SK-N-SH treated with all-trans-retinoic acid at 6 μM for 48 hours (cell line): ENCODE results near the gene SIRPA.

Source experiments
- ATAC-seq: fragments of 200-7000 bp; cut with Tn5 transposase; 3 replicates; pipeline ENCODE4 v1.9.1; 2020; ENCODE audit warnings: mild to moderate bottlenecking, moderate library complexity
- ARNTL ChIP-seq: fragments of 450-650 bp; formaldehyde crosslinking; IDR thresholded peaks from 2 replicates; pipeline ENCODE4 v1.5.0; 2020; ENCODE audit warnings: low read depth, mild to moderate bottlenecking, moderate library complexity, borderline replicate concordance
- BACH2 ChIP-seq: fragments of 250-450 bp; sonication (Bioruptor Pico); IDR thresholded peaks from 2 replicates; pipeline ENCODE4 v1.9.0; 2021; ENCODE audit warnings: mild to moderate bottlenecking, borderline replicate concordance
- CSDC2 ChIP-seq: fragments of 250-450 bp; sonication (Bioruptor Pico); IDR thresholded peaks from 2 replicates; pipeline ENCODE4 v1.5.0; 2020; ENCODE audit warnings: mild to moderate bottlenecking, moderate library complexity
- ESRRG ChIP-seq: fragments of 250-450 bp; sonication (Bioruptor Pico); IDR thresholded peaks from 2 replicates; pipeline ENCODE4 v1.6.1; 2021; ENCODE audit warnings: mild to moderate bottlenecking
- GLIS3 ChIP-seq: fragments of 250-450 bp; sonication (Bioruptor Pico); IDR thresholded peaks from 2 replicates; pipeline ENCODE4 v1.5.0; 2020; ENCODE audit warnings: mild to moderate bottlenecking, moderate library complexity
- ISL1 ChIP-seq: fragments of 250-450 bp; sonication (Bioruptor Pico); IDR thresholded peaks from 2 replicates; pipeline ENCODE4 v2.1.2; 2022; ENCODE audit warnings: mild to moderate bottlenecking, moderate library complexity
- OSR1 ChIP-seq: fragments of 250-450 bp; sonication (Bioruptor Pico); IDR thresholded peaks from 2 replicates; pipeline ENCODE4 v1.8.0; 2022; ENCODE audit warnings: moderate library complexity, mild to moderate bottlenecking, inconsistent platforms
- PPARA ChIP-seq: fragments of 250-450 bp; sonication (Bioruptor Pico); IDR thresholded peaks from 2 replicates; pipeline ENCODE4 v1.5.0; 2020; ENCODE audit warnings: mild to moderate bottlenecking, borderline replicate concordance
- RARB ChIP-seq: fragments of 250-450 bp; sonication (Bioruptor Pico); IDR thresholded peaks from 2 replicates; pipeline ENCODE4 v1.8.0; 2021; ENCODE audit warnings: mild to moderate bottlenecking, moderate library complexity
- SNAI2 ChIP-seq: fragments of 250-450 bp; sonication (Bioruptor Pico); IDR thresholded peaks from 2 replicates; pipeline ENCODE4 v1.5.0; 2020; ENCODE audit warnings: mild to moderate bottlenecking, moderate library complexity
- TCF4 ChIP-seq: fragments of 250-450 bp; sonication (Bioruptor Pico); IDR thresholded peaks from 2 replicates; pipeline ENCODE4 v1.8.0; 2021; ENCODE audit warnings: mild to moderate bottlenecking, moderate library complexity, borderline replicate concordance
- TOX ChIP-seq: fragments of 250-450 bp; sonication (Bioruptor Pico); IDR thresholded peaks from 2 replicates; pipeline ENCODE4 v1.8.0; 2021; ENCODE audit warnings: mild to moderate bottlenecking, moderate library complexity, borderline replicate concordance
- ZC3H10 ChIP-seq: fragments of 250-450 bp; sonication (Bioruptor Pico); IDR thresholded peaks from 2 replicates; pipeline ENCODE4 v1.5.1; 2021; ENCODE audit warnings: mild to moderate bottlenecking, moderate library complexity
- ZFP3 ChIP-seq: fragments of 250-450 bp; sonication (Bioruptor Pico); IDR thresholded peaks from 2 replicates; pipeline ENCODE4 v1.5.0; 2020; ENCODE audit warnings: mild to moderate bottlenecking, moderate library complexity
- ZFP30 ChIP-seq: fragments of 450-650 bp; formaldehyde crosslinking; IDR thresholded peaks from 2 replicates; pipeline ENCODE4 v1.5.0; 2022; ENCODE audit warnings: mild to moderate bottlenecking, moderate library complexity
- ZNF8 ChIP-seq: fragments of 450-650 bp; formaldehyde crosslinking; IDR thresholded peaks from 2 replicates; pipeline ENCODE4 v1.5.0; 2020; ENCODE audit warnings: mild to moderate bottlenecking, moderate library complexity
- TF ChIP-seq, protein P1 (sequence below): fragments of 250-450 bp; sonication (Bioruptor Pico); IDR thresholded peaks from 2 replicates; pipeline ENCODE4 v1.5.0; 2020; ENCODE audit warnings: mild to moderate bottlenecking, moderate library complexity
- TF ChIP-seq, protein P2 (sequence below): fragments of 250-450 bp; sonication (Bioruptor Pico); IDR thresholded peaks from 2 replicates; pipeline ENCODE4 v1.8.0; 2021; ENCODE audit warnings: low read depth, mild to moderate bottlenecking, moderate library complexity, borderline replicate concordance
- TF ChIP-seq, protein P3 (sequence below): fragments of 250-450 bp; sonication (Bioruptor Pico); IDR thresholded peaks from 2 replicates; pipeline ENCODE4 v1.5.1; 2020; ENCODE audit warnings: low read depth, mild to moderate bottlenecking, moderate library complexity
- TF ChIP-seq, protein P4 (sequence below): fragments of 250-450 bp; sonication (Bioruptor Pico); IDR thresholded peaks from 2 replicates; pipeline ENCODE4 v1.8.0; 2020; ENCODE audit warnings: mild to moderate bottlenecking, moderate library complexity, borderline replicate concordance

Gene SIRPA

DNA sequence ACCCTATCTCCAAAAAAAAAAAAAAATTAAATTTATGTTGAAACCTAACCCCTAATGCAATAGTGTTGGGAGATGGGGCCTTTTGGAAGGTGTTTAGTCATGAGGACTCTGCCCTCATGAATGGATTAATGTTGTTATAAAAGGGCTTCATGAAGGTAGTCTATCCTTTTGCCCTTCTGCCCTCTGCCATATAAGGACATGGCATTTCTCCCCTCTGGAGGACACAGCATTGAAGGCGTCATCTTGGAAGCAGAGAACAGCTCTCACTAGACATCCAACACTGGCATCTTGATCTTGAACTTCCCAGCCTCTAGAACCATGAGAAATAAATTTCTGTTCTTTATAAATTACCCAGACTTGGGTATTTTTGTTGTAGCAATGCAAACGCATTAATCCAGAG lies 63.2 kb downstream of the SIRPA start:
- TF ChIP-seq RARB (no peak), ZC3H10 (CRISPR knock-in tag) (no peak), ARNTL (CRISPR knock-in tag) (no peak), ZFP30 (CRISPR knock-in tag) (no peak), TOX (CRISPR knock-in tag) (no peak), CSDC2 (no peak), SNAI2 (CRISPR knock-in tag) (no peak), OSR1 (CRISPR knock-in tag) (no peak), ESRRG (CRISPR knock-in tag) (no peak), ZFP3 (CRISPR knock-in tag) (no peak), BACH2 (CRISPR knock-in tag) (no peak)
- TF ChIP-seq, protein P1, sequence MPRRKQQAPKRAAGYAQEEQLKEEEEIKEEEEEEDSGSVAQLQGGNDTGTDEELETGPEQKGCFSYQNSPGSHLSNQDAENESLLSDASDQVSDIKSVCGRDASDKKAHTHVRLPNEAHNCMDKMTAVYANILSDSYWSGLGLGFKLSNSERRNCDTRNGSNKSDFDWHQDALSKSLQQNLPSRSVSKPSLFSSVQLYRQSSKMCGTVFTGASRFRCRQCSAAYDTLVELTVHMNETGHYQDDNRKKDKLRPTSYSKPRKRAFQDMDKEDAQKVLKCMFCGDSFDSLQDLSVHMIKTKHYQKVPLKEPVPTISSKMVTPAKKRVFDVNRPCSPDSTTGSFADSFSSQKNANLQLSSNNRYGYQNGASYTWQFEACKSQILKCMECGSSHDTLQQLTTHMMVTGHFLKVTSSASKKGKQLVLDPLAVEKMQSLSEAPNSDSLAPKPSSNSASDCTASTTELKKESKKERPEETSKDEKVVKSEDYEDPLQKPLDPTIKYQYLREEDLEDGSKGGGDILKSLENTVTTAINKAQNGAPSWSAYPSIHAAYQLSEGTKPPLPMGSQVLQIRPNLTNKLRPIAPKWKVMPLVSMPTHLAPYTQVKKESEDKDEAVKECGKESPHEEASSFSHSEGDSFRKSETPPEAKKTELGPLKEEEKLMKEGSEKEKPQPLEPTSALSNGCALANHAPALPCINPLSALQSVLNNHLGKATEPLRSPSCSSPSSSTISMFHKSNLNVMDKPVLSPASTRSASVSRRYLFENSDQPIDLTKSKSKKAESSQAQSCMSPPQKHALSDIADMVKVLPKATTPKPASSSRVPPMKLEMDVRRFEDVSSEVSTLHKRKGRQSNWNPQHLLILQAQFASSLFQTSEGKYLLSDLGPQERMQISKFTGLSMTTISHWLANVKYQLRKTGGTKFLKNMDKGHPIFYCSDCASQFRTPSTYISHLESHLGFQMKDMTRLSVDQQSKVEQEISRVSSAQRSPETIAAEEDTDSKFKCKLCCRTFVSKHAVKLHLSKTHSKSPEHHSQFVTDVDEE: no peak
- TF ChIP-seq, protein P2, sequence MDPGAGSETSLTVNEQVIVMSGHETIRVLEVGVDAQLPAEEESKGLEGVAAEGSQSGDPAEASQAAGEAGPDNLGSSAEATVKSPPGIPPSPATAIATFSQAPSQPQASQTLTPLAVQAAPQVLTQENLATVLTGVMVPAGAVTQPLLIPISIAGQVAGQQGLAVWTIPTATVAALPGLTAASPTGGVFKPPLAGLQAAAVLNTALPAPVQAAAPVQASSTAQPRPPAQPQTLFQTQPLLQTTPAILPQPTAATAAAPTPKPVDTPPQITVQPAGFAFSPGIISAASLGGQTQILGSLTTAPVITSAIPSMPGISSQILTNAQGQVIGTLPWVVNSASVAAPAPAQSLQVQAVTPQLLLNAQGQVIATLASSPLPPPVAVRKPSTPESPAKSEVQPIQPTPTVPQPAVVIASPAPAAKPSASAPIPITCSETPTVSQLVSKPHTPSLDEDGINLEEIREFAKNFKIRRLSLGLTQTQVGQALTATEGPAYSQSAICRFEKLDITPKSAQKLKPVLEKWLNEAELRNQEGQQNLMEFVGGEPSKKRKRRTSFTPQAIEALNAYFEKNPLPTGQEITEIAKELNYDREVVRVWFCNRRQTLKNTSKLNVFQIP: no peak
- no peak for ATAC-seq

DNA sequence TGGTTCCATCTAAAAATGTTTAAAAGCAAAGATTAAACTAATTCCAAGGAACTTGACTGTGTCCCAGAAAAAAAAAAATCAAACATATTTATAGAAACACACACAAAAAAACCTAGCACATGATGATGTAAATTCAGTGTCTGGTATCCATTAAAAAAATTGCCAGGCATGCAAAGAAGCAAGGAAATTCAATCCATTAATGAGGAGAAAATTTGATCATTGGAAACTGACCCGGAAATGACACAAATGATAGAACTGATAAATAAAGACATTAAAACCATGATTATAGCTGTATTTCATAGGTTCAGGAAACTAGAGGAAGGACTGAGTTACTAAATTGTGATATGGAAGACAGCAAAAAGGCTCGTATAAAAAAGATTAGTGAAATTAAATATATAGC lies 63.9 kb downstream of the SIRPA start:
- TF ChIP-seq TCF4 (CRISPR knock-in tag): peak; percentile 80
- TF ChIP-seq TOX (CRISPR knock-in tag): no peak
- no peak for ATAC-seq

DNA sequence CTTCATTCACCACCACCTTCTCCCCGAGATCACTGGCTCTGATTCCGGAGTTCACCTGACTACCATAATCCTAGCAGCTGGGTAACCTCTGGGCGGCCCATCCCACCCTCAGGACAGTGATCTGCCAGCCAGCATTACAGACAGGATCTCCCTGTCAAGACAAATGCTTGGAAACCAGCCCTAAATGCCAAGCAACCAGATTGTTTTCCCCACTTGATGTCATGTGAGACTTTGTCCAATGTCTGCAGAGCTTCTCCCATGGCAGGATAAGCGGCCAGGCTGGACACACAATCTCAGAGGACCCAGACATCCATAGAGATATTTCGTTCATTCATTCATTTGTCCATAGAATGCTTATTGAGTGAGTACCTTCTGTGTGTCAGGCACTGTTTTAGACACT lies 66.2 kb downstream of the SIRPA start:
- TF ChIP-seq OSR1 (CRISPR knock-in tag) (no peak), BACH2 (CRISPR knock-in tag) (no peak), CSDC2 (no peak)
- no peak for ATAC-seq

DNA sequence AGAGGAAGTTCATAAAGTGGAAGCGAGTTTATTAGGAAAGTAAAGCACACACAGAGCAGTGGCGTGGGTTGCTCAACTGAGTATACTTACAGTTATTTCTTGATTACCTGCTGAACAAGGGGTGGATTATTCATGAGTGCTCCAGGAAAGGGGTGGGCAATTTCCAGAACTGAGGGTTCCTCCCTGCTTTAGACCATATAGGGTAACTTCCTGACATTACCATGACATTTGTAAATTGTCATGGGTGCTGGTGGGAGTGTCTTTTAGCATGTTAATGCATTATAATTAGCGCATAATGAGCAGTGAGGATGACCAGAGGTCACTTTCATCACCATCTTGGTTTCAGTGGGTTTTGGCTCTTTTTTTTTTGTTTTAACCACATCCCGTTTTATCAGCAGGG lies 68.9 kb downstream of the SIRPA start:
- TF ChIP-seq ZFP30 (CRISPR knock-in tag): no peak
- no peak for TF ChIP-seq TCF4 (CRISPR knock-in tag)
- TF ChIP-seq, protein P3, sequence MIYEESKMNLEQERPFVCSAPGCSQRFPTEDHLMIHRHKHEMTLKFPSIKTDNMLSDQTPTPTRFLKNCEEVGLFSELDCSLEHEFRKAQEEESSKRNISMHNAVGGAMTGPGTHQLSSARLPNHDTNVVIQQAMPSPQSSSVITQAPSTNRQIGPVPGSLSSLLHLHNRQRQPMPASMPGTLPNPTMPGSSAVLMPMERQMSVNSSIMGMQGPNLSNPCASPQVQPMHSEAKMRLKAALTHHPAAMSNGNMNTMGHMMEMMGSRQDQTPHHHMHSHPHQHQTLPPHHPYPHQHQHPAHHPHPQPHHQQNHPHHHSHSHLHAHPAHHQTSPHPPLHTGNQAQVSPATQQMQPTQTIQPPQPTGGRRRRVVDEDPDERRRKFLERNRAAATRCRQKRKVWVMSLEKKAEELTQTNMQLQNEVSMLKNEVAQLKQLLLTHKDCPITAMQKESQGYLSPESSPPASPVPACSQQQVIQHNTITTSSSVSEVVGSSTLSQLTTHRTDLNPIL (CRISPR knock-in tag): no peak
- no peak for TF ChIP-seq ZNF8 (CRISPR knock-in tag)
- no peak for TF ChIP-seq RARB
- TF ChIP-seq PPARA (CRISPR knock-in tag): no peak
- no peak for TF ChIP-seq ARNTL (CRISPR knock-in tag)
- TF ChIP-seq, protein P2: no peak
- no peak for TF ChIP-seq TOX (CRISPR knock-in tag)
- TF ChIP-seq OSR1 (CRISPR knock-in tag): no peak
- no peak for TF ChIP-seq ISL1
- TF ChIP-seq ESRRG (CRISPR knock-in tag): no peak
- TF ChIP-seq, protein P4, sequence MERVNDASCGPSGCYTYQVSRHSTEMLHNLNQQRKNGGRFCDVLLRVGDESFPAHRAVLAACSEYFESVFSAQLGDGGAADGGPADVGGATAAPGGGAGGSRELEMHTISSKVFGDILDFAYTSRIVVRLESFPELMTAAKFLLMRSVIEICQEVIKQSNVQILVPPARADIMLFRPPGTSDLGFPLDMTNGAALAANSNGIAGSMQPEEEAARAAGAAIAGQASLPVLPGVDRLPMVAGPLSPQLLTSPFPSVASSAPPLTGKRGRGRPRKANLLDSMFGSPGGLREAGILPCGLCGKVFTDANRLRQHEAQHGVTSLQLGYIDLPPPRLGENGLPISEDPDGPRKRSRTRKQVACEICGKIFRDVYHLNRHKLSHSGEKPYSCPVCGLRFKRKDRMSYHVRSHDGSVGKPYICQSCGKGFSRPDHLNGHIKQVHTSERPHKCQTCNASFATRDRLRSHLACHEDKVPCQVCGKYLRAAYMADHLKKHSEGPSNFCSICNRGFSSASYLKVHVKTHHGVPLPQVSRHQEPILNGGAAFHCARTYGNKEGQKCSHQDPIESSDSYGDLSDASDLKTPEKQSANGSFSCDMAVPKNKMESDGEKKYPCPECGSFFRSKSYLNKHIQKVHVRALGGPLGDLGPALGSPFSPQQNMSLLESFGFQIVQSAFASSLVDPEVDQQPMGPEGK (CRISPR knock-in tag): no peak
- no peak for TF ChIP-seq GLIS3
- TF ChIP-seq CSDC2: no peak
- TF ChIP-seq, all 23 proteins: peak for 0
- no peak for ATAC-seq
